ENCODE results near the gene CELF2.

CELF2 gene

DNA sequence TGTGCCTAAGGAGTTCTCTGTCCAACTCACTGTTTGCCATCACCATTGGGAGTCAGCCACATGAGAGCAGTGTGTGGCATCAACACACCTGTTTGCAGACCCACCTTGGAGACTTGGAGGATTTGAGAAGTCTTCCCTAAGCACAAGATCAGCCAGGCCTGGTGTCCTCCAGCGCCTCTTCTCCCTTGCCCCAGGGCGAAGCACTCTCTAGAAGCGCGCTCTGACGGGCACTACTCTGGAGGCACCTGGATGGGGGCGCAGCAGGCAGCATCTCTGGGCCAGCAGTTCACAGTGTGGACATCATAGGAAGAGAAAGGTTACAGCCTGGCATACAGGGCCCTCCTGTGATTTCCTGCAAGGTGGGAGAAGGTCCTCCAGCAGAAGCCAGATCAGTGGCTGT is 289.3 kb downstream of the CELF2 start:
- DNase-seq = no peak

DNA sequence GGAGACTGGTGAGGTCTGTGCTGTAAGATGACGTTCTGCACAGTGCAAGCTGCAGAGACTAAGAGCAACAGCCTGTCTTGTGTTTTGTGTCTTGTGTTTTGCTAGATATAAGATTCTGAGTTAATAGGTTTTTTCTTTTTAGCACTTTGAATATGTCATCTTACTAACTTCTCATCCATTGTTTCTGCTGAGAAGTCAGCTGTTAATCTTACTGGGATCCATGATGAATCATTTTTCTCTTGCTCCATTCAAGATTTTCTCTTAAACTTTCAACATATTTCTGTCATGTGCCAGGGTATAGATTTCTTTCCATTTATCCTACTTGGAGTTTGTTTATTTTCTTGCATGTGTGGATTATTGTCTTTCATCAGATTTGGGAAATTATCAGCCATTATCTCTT is 290.3 kb downstream of the CELF2 start:
- no peak for DNase-seq

DNA sequence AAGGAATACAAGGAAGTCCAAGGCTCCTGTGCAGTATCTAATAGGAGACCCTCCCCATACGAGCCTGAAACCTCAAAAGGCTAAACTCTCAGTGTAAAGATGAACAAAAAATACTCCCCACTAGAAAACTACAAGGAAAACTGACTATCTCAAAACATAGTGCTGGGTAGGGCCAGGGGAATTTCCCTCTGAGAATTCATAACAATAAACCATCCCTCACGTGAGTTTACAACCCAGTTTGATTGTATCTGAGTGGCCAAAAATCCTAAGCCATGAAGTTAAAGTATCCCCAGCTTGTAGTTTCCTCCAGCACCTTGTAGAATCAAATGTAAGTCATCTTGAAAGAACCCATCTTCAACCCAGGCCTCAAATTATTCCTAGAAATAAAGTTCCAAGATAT is 293.4 kb downstream of the CELF2 start:
- no peak for DNase-seq

DNA sequence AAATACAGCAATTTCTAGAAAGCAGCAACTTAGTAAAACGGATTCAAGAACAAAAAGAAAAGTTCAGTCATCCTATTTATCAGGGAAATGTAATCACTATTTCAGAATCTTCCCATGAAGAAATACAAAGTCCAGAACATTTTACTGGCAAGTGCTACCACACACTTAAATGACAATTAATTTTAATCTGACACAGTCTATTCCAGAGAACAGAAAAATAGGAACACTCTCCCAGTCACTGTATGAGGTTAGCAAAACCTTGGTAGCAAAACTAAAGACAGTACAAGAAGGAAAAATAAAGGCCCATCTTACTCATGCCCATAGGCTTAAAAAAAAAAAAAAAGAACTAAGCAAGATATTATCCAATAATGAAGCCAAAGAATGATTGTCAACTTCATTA is 295.8 kb downstream of the CELF2 start:
- DNase-seq = no peak

DNA sequence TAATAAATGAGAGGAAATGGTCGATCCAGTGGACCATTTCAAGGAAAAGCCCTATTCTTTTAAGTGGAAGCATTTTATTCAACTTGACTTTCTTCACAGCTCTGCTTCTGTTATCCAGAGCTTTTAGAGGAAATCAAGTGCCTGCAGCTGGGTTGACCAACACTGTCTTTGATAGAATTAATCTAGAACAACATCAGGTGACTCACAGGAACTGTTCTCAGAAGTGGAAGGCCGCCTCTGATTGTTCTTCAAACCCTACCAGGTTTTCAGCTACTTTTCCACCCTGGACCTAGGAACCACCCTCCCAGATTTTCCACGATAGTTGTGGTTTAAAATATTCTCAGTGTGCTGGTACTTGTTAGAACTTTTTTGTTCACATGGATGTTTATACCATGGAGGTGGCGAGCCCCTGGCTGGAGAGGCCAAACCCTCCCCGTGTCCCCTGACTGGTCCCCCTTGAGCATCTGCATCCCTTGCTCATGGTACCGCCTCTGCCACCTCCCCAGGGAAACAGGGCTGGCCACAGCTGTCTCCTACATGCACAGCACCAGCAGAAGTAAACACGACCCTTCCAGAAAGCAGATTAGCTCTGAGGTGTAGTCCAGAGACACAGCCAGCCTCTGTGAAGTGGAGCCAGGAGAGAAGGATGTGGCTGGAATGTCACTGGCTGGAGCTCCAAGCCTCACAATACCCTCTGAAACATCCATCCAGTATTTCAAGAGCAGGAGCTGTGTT is 300.4 kb downstream of the CELF2 start:
- no peak for DNase-seq

DNA sequence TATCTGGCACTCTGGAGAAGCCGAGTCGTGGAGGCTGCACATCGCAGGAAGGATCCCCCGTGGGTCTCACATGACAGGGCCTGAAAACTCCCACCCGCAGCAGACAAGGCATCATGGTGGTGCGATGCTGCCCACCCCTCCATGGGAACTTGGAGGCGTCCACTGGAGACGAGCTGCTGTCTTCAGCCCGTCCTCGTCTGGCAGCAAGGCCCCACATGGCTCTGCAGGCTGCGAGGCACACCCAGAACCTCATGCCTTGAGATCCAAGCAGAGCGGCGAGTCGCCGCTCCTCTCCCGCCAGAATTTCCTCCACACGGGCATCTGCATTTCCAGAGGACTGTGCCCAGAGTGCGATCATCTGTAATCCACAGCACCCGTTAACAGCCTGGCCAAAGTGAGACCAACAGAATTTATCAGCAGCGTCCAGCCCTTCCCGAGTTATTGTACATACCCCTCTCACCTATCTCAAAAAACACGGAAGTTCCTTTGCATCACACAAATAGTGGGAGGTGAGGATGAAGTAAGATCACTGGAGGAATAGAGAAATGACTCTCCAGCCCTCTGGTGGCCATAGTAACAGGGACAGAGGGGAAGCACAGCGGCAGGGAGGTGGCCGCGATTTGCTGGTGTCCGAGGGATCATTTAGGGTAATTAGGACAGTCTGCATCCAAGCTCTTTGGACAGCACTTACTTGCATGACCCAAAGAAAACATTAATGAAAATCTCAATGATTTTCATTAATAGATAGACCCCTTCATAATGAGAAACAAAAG is 301.3 kb downstream of the CELF2 start:
- no peak for DNase-seq

DNA sequence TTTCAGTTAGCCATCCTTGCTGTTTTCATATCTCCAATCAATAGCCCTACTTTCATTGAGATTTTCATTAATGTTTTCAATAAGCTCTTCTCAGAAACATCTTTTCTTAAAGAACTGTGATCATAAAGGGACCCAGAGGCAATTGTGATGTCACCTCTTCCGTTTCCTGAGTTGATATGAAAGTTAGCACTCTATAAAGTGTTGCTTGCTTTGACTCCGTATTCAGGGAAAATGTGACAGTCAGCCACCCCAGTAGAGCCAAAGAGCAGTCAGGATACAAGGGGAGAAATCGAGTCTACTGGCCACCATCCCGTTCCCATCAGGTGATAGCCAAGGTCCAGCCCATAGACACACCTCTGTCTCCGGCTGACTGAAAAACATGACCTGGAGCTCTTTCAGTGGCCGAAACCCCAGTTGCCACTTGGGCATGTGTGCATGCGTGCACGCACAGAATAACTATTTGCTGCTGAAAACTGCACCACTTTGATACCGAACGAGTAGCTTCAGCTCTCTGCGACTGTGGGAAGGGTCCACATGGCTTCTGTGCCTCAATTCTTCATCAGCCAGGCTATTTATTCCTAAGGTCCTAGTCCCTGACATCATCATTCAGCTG is 302.4 kb downstream of the CELF2 start:
- DNase-seq = peak; percentile 13

DNA sequence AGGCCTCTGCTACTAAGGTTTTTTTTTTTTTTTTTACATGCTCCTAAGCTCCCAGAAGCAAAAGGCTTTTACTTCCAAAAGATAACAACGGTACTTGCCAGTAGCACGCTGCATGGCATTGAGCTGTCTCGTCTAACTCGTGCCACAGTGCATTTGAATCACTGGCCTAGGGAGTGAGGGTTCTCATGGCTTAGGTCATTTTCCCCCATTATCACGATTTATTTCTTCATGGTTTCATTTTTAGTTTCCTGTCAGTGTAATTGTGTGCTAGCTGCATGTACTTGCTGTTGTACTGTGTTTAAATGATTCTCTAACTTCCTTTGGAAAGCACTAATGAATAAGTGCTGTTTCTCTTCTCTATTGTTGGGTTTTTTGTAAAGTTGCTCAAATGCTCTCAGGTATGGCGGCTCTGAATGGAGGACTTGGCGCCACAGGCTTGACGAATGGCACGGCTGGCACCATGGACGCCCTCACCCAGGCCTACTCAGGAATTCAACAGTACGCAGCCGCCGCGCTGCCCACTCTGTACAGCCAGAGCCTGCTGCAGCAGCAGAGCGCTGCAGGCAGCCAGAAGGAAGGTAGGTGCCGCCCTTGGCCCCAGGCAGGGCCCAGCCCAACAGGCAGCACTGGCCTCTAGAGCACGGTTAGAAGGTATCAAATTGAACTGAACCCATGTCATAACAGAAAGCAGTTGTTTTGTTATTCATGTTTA is 303.3 kb downstream of the CELF2 start:
- no peak for DNase-seq

DNA sequence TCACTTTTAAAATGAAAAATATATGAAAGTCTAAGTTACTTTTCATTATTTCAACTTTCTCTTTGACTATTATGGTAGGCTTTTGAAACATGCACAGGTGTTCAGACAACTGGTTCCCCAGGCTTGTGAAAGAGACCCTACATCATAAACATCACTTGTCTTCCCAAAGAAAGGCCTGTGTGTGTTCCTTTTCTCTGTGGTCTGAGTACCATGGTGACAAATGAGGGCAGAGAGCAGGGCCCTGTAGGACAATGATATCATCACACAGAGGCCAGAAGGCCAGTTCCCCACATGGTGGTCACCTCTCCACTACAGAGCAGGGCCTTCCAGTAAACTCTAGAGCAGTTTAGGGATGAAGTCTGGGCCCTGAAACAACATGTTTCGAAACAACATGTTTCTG is 305.0 kb downstream of the CELF2 start:
- DNase-seq = no peak

DNA sequence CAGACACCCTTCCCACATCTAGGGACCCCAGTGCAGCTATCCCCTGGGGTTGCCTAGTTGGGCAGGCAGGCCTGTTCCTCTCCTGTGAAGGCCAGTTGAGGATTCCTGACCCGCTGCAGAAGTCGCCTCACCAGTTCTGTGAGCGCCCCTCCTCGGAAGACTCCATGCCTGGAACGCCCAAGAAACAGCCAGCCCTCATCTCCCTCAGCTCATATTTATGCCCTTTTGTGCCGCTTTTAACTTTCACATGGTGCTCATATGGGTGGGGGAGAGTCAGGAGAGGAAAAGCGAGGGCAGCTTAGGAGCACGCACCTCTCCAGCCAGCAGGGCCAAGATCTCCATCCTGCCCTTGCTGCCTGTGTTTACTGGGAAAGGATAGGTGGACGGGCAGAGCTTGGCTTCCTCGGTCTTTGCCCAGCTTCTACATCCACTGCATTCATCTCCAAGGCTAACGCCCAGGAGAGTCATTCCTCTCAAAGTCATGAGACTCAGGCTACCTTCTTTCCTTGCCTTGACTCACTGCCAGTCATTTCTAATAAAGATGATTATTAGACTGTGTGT is 307.2 kb downstream of the CELF2 start:
- no peak for DNase-seq

DNA sequence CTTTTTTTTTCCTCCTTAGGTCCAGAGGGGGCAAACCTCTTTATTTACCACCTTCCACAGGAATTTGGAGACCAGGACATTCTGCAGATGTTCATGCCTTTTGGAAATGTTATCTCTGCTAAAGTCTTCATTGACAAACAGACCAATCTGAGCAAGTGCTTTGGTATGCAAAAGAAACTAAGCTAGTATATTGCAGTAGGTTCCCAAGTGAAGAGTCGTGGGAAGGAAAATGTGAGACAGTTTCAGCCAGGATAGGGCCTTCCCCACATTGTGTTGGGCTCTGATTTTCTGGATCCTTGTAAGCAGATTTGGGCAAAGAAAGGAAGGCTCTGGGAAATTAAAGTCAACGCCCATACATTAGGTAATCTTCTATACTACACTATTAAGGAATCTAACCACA is 308.1 kb downstream of the CELF2 start:
- DNase-seq = no peak

DNA sequence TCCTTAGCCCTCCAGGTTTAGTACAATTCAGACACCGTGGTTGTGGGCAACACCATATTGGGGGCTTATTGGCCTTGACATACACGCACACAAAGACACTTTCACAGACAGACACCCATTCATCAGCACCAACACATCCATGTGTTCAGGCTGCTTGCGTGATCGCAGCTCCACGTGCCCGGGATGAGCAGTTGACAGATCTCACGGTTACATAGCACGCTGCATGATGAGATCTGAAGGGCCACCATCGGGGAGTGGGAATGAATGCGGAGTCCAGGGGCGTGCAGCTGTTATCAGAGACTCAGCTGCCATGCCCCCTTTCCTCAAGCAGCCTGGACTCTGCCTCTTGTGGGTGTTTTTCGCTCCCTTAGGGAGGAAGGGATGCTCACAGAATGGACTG is 308.6 kb downstream of the CELF2 start:
- DNase-seq = no peak

DNA sequence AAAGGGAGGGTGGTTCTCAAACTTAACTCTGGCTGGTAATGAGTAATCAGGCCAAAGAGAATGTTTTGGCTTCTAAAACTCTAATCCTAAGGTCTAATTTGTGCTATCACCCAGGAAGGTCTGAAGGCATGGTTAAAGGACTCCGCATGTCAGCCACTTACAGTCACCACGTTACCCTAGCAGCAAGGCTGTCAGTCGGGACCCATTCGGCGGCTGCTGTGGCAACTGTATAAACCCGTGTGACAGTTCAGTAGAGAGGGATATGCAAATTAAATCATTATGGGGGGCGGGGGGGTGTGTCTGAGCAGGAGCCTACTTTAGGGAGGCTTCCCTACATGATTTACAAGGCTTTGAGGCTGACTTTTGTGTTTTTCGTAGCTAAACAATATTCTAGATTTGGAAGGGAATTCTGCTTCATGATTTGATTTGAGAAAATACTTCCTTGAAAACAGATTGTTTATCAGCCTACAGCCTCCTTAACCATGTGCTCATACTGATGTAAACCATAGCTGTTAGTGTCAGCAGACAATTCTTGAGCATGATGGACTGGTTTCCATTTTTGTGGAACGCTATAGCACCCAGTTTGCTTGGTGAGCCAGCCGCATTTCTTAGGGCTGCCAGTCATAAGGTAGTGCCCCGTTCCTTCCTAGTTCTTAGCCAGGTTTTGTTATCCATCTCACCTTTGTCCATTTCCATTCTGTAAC is 309.4 kb downstream of the CELF2 start:
- no peak for DNase-seq

DNA sequence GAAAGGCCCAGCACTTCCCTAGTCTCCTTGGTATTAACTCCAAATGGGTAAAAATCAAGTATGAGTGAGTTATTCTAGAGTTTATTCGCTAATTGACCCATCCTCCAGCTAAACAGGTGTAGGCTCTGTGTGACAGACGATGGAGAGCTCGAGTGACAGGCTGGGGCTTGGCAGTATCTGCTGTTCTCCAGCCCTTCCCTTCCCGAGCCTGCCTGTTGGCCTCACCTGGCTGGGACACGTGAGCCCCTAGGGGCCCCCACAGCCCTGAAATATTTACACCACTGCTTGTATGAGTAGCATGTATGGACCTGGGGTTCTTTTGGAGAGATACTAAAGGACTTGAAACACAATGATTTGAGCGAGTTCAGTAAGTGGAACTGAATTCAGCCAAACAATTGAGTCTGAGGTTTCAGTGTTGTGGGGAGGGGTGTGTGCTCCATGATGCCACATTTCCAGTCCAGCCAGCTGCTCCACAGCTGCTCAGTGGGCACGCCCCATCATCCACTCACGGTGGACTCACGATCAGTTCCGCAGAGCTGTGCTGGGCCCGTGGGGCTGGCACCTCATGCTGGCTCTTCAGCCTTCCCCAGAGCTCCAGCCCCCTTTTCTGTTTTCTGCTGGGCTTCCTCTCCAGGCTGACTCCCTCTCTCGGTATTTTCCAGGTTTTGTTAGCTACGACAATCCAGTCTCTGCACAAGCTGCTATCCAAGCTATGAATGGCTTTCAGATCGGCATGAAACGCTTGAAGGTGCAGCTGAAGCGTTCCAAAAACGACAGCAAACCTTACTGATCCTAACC is 310.8 kb downstream of the CELF2 start:
- DNase-seq = no peak

DNA sequence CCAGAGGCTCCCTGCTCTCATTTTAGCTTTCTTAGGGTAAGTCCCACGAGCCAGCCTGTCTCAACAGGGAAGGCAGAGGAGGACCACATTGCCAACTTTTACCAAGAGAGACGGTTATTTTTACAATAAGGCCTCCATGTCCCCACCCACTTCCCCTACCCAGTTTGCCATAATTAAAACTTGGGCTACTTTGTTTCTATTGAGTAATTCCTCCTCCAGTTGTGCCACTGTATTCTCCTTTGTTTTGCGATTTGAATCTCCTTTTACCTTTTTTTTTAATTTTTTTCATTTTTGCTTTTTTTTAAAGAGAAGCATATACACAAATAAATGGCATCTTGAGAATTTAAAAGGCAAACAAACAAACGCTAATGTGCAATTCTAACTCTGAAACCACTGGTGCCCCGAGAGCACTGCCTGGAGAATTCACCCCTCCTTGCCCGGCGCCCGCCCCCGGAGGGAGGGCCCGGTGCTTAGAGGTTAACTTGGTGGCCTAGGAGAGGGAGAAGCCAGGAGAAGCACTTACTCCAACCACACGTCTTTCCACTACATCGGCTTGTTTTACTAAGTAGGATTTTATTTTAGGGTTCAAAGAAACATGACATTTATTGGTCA is 311.5 kb downstream of the CELF2 start:
- no peak for DNase-seq

DNA sequence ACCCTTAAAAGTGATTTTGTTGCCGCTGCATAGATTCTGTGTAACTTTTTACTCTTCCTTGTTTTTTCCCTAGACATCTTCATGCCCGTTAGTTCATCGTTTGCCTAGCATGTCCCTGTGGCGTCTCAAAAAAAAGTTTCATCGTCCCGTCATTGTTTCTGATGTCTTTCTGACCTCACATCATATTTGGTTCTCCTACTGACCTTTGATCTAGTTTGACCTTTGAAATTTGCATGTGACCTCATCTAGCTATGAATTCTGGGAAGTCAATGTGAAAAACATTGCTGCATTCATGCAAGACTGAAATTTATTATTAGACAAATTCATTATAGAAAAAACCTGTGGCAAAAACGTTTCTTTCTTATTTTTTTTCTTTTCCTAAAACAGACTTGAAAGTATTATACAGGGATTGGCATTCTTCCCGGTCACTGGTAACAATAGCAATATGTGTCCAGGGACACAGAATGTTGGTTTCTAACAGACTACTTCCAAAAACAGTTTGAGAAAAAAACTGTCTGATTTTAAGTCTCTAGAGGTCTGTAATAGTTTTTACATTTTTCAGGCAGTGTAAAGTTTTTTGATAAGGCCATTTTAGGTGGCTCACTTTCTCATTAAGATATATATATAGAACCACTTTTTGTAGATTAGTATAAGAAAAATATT is 312.8 kb downstream of the CELF2 start:
- no peak for DNase-seq

DNA sequence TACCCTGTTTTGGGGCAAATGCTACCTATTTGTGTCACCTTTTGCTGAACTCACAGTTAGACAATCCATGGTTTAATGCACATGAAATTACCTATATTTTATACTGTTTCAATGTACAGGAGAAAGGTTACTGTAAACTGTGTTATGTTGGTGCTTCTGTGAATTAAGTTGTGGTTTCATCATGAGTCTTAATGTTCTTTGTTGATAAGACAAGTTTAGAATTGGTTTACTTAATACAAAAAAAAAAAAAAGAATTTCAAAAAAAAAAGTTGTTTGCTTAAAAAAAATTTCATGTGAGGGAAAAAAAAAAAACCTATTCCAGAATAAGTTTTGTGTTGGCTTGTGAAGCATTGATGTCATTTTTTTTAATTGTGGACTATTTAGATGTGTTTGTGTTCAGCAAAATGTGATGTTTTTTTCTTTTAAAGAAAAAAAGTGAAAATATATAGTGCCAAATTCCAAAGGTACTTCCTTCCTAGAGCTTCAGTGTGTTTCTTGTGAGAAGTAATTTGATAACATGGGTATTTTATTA is 313.4 kb downstream of the CELF2 start:
- DNase-seq = no peak

DNA sequence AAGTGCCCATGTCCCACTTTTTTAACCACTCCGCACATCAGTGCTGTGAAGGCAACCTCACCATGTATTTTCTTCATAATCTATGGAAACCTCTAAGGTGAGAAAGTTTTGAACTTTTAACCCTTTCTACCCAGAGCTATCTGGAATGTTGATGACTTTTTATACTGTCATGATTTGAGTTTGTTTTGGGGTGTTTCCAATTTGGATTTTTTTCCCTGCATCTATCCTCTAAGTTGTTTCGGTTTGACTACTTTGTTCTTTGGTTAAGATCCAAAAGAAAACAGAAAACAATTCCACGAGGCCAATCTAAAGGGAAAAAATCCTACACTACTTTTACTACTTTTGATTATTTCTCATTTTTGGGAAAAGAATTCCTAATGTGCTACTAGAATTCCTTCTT is 314.1 kb downstream of the CELF2 start:
- DNase-seq = no peak

DNA sequence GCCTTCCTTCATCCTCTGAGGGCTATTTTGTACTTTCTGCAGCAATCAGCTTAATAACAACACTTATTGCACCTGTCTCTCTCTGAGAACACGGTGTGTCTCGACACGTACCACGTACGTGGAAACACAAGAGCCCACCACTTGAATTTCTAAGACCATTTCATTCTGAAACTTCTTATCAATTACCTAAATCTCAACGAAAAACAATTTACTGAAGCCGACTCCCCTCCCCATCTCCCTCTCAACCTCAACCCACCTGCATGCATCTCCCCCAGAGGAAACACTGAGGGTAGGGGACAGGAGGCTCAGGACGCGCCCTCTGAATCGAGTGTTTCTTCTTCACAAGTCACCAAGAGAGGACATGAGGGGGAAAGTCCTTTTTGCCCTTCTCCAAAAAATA is 315.2 kb downstream of the CELF2 start:
- DNase-seq = no peak

DNA sequence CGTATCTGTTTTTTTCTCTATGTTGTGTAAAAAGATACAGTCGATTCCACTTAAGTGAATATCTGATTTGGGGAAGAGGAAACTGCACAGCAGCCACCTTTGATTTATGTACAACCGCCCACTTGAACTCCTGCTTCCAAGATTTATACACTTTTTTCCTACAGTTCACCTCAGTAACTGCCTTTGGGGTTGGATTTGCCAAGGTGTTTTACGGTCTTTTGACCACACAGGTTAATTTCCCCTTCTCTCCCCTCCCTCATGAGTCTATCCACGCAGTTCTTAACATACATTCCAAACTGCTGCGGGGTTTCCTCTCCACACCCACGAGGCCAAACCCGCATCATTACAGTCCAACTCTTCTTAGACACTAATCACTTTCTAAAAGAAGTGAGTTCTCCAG is 316.8 kb downstream of the CELF2 start:
- no peak for DNase-seq

All from CD4-positive, alpha-beta T cell treated with Interleukin-4 for 4 hours (primary cell).